GM11168 (cell line): ENCODE measurements around the gene AUH.

Experiments used
- in situ Hi-C: fragments of 300-500 bp; cut with MboI; formaldehyde crosslinking; loops from one replicate; pipeline ENCODE4 v1.12.0; 2022; ENCODE audit warnings: low sequenced_read_pairs; ENCODE audit not compliant: unreplicated experiment

The AUH gene

GRCh38 chr9:91258451-91258850 lies 103.3 kb downstream of the AUH start:
- in situ Hi-C loops = no loop called here

GRCh38 chr9:91256235-91256634 lies 105.5 kb downstream of the AUH start:
- in situ Hi-C loops = no loop called here

- in situ Hi-C loops = no loop called here
Measured at GRCh38 chr9:91255327-91255726, 106.4 kb downstream of the AUH start.

- in situ Hi-C loops = no loop called here
Measured at GRCh38 chr9:91253488-91253887, 108.2 kb downstream of the AUH start.

GRCh38 chr9:91248707-91249106 lies 113.0 kb downstream of the AUH start:
- in situ Hi-C loops = no loop called here

- in situ Hi-C loops = no loop called here
Measured at GRCh38 chr9:91247278-91247677, 114.4 kb downstream of the AUH start.

GRCh38 chr9:91246846-91247245 lies 114.9 kb downstream of the AUH start:
- in situ Hi-C loops = no loop called here

GRCh38 chr9:91245431-91246313 lies 116.0 kb downstream of the AUH start:
- in situ Hi-C loops = no loop called here

GRCh38 chr9:91243029-91243428 lies 118.7 kb downstream of the AUH start:
- in situ Hi-C loops = no loop called here

- in situ Hi-C loops = no loop called here
Measured at GRCh38 chr9:91241909-91242308, 119.8 kb downstream of the AUH start.

- in situ Hi-C loops = no loop called here
Measured at GRCh38 chr9:91240596-91241165, 121.0 kb downstream of the AUH start.

- in situ Hi-C loops = no loop called here
Measured at GRCh38 chr9:91239367-91240111, 122.2 kb downstream of the AUH start.

- in situ Hi-C loops = no loop called here
Measured at GRCh38 chr9:91234523-91234922, 127.2 kb downstream of the AUH start.

GRCh38 chr9:91231619-91232018 lies 130.1 kb downstream of the AUH start:
- in situ Hi-C loops = no loop called here

- in situ Hi-C loops = no loop called here
Measured at GRCh38 chr9:91223000-91223399, 138.7 kb downstream of the AUH start.

GRCh38 chr9:91222457-91222856 lies 139.3 kb downstream of the AUH start:
- in situ Hi-C loops = no loop called here

- in situ Hi-C loops = no loop called here
Measured at GRCh38 chr9:91221332-91221731, 140.4 kb downstream of the AUH start.

- in situ Hi-C loops = no loop called here
Measured at GRCh38 chr9:91220491-91221135, 141.1 kb downstream of the AUH start.

GRCh38 chr9:91220021-91220420 lies 141.7 kb downstream of the AUH start:
- in situ Hi-C loops = no loop called here

GRCh38 chr9:91219557-91219956 lies 142.2 kb downstream of the AUH start:
- in situ Hi-C loops = no loop called here

- in situ Hi-C loops = no loop called here
Measured at GRCh38 chr9:91217388-91217787, 144.3 kb downstream of the AUH start.
